ENCODE results near the gene TRIM68. TPM values are rescaled to one million over a fixed set of nuclear protein-coding genes. Genes with fewer than 3 reads are reported as not detected.

Gene TRIM68
- total RNA-seq, 6 experiments from 2014 or later: 6.4 to 10.0 (median 8.6) TPM

DNA sequence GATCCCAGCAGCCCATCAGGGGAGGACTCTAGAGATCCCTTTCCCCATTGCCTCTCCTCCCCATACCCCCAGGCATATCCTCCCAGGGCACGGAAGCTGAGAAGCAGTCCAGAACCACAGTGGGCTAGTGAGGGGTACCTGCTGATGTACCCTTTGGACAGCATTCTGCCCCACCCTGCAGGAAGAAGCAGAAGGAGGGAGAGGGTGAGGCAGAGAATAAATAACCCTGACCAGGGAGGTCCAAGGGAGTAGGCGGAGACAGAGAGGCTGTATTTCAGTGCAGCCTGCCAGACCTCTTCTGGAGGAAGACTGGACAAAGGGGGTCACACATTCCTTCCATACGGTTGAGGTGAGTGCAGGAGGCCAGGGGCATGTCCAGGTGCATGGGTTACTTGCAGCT, 35.7 kb upstream of the TRIM68 start, which contains the start of gene OR51E1:
TSS of gene OR51E1 (plus strand) at position 301 of the 400 bp plus-strand sequence. CDS start 8,545 bp downstream, outside the sequence.
- Mint-ChIP-seq H3K4me3 (no peak within 1 kb of the TSS), H3K27me3 (ENCODE audit: insufficient read depth) (peaks cover 3% of the 10 kb centered on the region; the same call in 1 of the 2 replicates), H3K27ac (no peak within 1 kb of the TSS), H3K4me1 (ENCODE audit: low read depth) (no peaks in the 10 kb centered on the region), H3K9me3 (no peaks in the 10 kb centered on the region), H3K36me3 (ENCODE audit: low read depth) (no peaks in the 10 kb centered on the region)
- no peak for TF ChIP-seq CTCF (IDR thresholded peaks at IDR 0.05)
- DNase-seq: no peak

- Mint-ChIP-seq H3K4me3 (no peak overlapping the region), H3K27ac (no peak overlapping the region), H3K27me3 (ENCODE audit: insufficient read depth) (peaks cover 3% of the 10 kb centered on the region; the same call in 1 of the 2 replicates), H3K4me1 (ENCODE audit: low read depth) (no peaks in the 10 kb centered on the region), H3K9me3 (no peaks in the 10 kb centered on the region), H3K36me3 (ENCODE audit: low read depth) (no peaks in the 10 kb centered on the region)
- no peak for DNase-seq
- TF ChIP-seq CTCF (IDR thresholded peaks at IDR 0.05): no peak
Measured at GRCh38 chr11:4643076-4643475, 35.0 kb upstream of the TRIM68 start.

- H3K4me3 Mint-ChIP-seq: no peak overlapping the region
- no peak for DNase-seq
- no peak overlapping the region for H3K27ac Mint-ChIP-seq
- H3K27me3 Mint-ChIP-seq (ENCODE audit: insufficient read depth): peaks cover 3% of the 10 kb centered on the region; the same call in 1 of the 2 replicates
- H3K9me3 Mint-ChIP-seq: no peaks in the 10 kb centered on the region
- TF ChIP-seq CTCF (IDR thresholded peaks at IDR 0.05): no peak
- no peaks in the 10 kb centered on the region for H3K4me1 Mint-ChIP-seq (ENCODE audit: low read depth)
- H3K36me3 Mint-ChIP-seq (ENCODE audit: low read depth): no peaks in the 10 kb centered on the region
Measured at GRCh38 chr11:4642043-4642442, 34.0 kb upstream of the TRIM68 start.

DNA sequence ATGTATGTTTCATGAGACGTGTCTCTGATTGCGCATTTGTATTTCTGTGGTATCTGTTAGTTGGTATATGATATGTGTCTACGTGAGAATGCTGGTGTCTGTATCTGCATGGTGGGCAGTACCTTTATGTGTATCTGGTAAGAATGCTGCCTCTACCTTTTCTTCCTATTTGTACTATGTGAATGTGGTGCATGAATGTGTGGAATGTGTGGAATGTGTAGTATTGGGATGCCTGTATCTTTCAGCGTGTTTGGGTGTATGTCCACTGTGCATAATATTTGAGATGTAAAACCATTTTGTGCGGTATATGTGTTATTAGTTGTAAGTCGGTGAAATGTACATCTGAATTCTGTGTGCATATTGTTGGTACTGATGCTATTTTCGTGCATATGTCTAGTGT, 33.5 kb upstream of the TRIM68 start:
- no peaks in the 10 kb centered on the region for H3K36me3 Mint-ChIP-seq (ENCODE audit: low read depth)
- no peaks in the 10 kb centered on the region for H3K4me1 Mint-ChIP-seq (ENCODE audit: low read depth)
- peaks cover 3% of the 10 kb centered on the region; the same call in 1 of the 2 replicates for H3K27me3 Mint-ChIP-seq (ENCODE audit: insufficient read depth)
- H3K9me3 Mint-ChIP-seq: no peaks in the 10 kb centered on the region
- no peak for DNase-seq
- H3K27ac Mint-ChIP-seq: no peak overlapping the region
- no peak for TF ChIP-seq CTCF (IDR thresholded peaks at IDR 0.05)
- H3K4me3 Mint-ChIP-seq: no peak overlapping the region

- Mint-ChIP-seq H3K4me1 (ENCODE audit: low read depth) (no peaks in the 10 kb centered on the region), H3K27me3 (ENCODE audit: insufficient read depth) (peaks cover 3% of the 10 kb centered on the region; the same call in 1 of the 2 replicates), H3K4me3 (no peak overlapping the region), H3K9me3 (no peaks in the 10 kb centered on the region), H3K36me3 (ENCODE audit: low read depth) (no peaks in the 10 kb centered on the region), H3K27ac (no peak overlapping the region)
- no peak for DNase-seq
- no peak for TF ChIP-seq CTCF (IDR thresholded peaks at IDR 0.05)
Measured at GRCh38 chr11:4639931-4640330, 31.9 kb upstream of the TRIM68 start.

DNA sequence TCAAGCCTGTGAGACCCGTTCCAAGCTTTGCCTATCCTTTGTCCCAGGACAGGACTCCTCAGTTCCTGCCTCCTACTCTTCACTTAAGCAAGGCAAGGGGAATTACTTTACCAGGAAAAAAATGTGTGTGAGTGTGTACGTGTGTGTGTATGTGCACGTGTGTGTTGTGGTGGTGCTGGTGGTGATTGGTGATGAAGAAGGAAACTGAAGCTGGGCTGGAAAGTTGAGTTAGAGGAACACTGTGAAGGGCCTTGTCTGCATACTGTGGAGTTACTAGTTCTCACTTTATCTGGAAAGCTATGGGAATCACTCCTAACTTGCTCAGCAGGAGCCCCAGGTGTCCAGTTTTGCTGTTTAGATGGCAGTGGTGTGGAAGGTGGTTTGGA, 29.6 kb upstream of the TRIM68 start:
- Mint-ChIP-seq H3K27ac (no peak overlapping the region), H3K27me3 (ENCODE audit: insufficient read depth) (peaks cover 3% of the 10 kb centered on the region; the same call in 1 of the 2 replicates), H3K36me3 (ENCODE audit: low read depth) (no peaks in the 10 kb centered on the region), H3K4me3 (no peak overlapping the region), H3K9me3 (no peaks in the 10 kb centered on the region), H3K4me1 (ENCODE audit: low read depth) (no peaks in the 10 kb centered on the region)
- no peak for TF ChIP-seq CTCF (IDR thresholded peaks at IDR 0.05)
- DNase-seq: no peak
